Adrenal gland (tissue), 5 donors: ENCODE data around the gene FSTL5.

ENCODE experiments used
- POLR2A ChIP-seq, 2 donors: fragments of 450-650 bp; IDR thresholded peaks; one replicate each; pipeline ENCODE4 v1.6.1; 2017; ENCODE audit warnings: antibody characterized with exemption in 2 of 2, mild to moderate bottlenecking in 2 of 2, moderate library complexity in 1 of 2
- TF ChIP-seq, protein P1 (sequence below), 6 experiments: fragments of 450-650 bp in 4 of 6; fragments of 200-600 bp in 2 of 6; sonication (generic) in 1 of 6; IDR thresholded peaks; 1 replicate in 5 of 6; 2 replicates in 1 of 6; pipeline versions ENCODE4 v1.5.1 to v1.8.0; 2016 to 2021; ENCODE audit warnings: antibody characterized with exemption in 6 of 6, mild to moderate bottlenecking in 2 of 6, moderate library complexity in 1 of 6
- donor health status: DM: no; HTN: no; CAD: no.

DNA sequence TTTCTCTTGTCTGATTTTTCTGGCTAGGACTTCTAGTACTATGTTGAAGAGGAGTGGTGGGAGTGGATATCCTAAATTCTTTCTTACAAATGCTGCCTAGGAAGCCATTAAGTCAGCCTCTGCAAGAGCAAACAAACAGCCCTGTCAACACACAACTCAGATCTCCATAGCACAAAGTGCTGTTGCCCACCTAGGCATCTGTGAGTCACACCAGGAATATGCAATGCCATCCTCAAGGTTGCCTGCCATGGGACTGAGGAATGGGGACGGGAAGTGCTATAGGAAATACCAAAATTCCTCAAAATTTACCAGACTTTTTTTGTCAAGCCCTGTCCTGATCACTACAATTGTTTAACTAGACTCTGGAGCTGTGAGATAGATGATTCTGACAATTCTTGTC lies 466.9 kb downstream of the FSTL5 start:
- TF ChIP-seq POLR2A (IDR thresholded peaks at IDR 0.05) = no peak
- TF ChIP-seq, protein P1, sequence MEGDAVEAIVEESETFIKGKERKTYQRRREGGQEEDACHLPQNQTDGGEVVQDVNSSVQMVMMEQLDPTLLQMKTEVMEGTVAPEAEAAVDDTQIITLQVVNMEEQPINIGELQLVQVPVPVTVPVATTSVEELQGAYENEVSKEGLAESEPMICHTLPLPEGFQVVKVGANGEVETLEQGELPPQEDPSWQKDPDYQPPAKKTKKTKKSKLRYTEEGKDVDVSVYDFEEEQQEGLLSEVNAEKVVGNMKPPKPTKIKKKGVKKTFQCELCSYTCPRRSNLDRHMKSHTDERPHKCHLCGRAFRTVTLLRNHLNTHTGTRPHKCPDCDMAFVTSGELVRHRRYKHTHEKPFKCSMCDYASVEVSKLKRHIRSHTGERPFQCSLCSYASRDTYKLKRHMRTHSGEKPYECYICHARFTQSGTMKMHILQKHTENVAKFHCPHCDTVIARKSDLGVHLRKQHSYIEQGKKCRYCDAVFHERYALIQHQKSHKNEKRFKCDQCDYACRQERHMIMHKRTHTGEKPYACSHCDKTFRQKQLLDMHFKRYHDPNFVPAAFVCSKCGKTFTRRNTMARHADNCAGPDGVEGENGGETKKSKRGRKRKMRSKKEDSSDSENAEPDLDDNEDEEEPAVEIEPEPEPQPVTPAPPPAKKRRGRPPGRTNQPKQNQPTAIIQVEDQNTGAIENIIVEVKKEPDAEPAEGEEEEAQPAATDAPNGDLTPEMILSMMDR (IDR thresholded peaks at IDR 0.05) = no peak
